MG63 (cell line): ENCODE data around the gene ALX3. TPM values are rescaled to one million over a fixed set of nuclear protein-coding genes. Genes with fewer than 3 reads are reported as not detected.

Experiments used
- DNase-seq: peaks from one replicate; pipeline ENCODE4 v3.0.0-alpha.2; 2020
- H3K27me3 ChIP-seq: fragments of 250-450 bp; sonication (Bioruptor Pico); 2 replicates; pipeline ENCODE4 v1.5.1; 2020; ENCODE audit warnings: mild to moderate bottlenecking, moderate library complexity
- H3K36me3 ChIP-seq: fragments of 250-450 bp; sonication (Bioruptor Pico); 2 replicates; pipeline ENCODE4 v1.5.1; 2020; ENCODE audit warnings: mild to moderate bottlenecking, moderate library complexity
- H3K4me3 ChIP-seq: fragments of 250-450 bp; sonication (Bioruptor Pico); 2 replicates; pipeline ENCODE4 v1.5.1; 2020; ENCODE audit warnings: mild to moderate bottlenecking, moderate library complexity
- H3K9me3 ChIP-seq: fragments of 250-450 bp; sonication (Bioruptor Pico); 2 replicates; pipeline ENCODE4 v1.5.1; 2020; ENCODE audit warnings: mild to moderate bottlenecking, moderate library complexity
- total RNA-seq: library from RNA; depleted of rRNA; stranded (reverse); fragments of >200 nt; shearing (Covaris generic); gene quantifications from 2 replicates; pipeline ENCODE4 v1.2.3, GENCODE V29; 2014; ENCODE audit warnings: low replicate concordance; rRNA removed

ALX3 gene
- total RNA-seq: 11.3 and 14.9 TPM in 2 replicates

GRCh38 chr1:110070671-110071242 lies at the start of gene ALX3:
Gene ALX3 (minus strand): TSS chr1:110070672. CDS start chr1:110070612, 60 bp downstream.
- H3K9me3 ChIP-seq: no peaks in the 10 kb centered on the region
- H3K36me3 ChIP-seq: peaks cover 26% of the 10 kb centered on the region
- peak; percentile 55 for DNase-seq
- H3K4me3 ChIP-seq: peak within 1 kb of the TSS; percentile 59
- H3K27me3 ChIP-seq: no peaks in the 10 kb centered on the region

GRCh38 chr1:110119843-110120242 lies 49.4 kb upstream of the ALX3 start:
- Histone ChIP-seq H3K36me3 (no peaks in the 10 kb centered on the region), H3K27me3 (no peaks in the 10 kb centered on the region), H3K4me3 (no peak overlapping the region), H3K9me3 (no peaks in the 10 kb centered on the region; the same call in 1 of the 2 replicates)
- peak; percentile 95 for DNase-seq

GRCh38 chr1:110118636-110119396 lies 48.3 kb upstream of the ALX3 start:
- DNase-seq: peak; percentile 87
- H3K9me3 ChIP-seq: no peaks in the 10 kb centered on the region; the same call in 1 of the 2 replicates
- H3K36me3 ChIP-seq: no peaks in the 10 kb centered on the region
- H3K4me3 ChIP-seq: no peak overlapping the region
- H3K27me3 ChIP-seq: no peaks in the 10 kb centered on the region

GRCh38 chr1:110114784-110115183 lies 44.3 kb upstream of the ALX3 start:
- H3K36me3 ChIP-seq: no peaks in the 10 kb centered on the region
- no peaks in the 10 kb centered on the region for H3K9me3 ChIP-seq
- no peak for DNase-seq
- H3K27me3 ChIP-seq: peaks cover 2% of the 10 kb centered on the region; the same call in 1 of the 2 replicates
- H3K4me3 ChIP-seq: no peak overlapping the region

- Histone ChIP-seq H3K4me3 (no peak overlapping the region), H3K36me3 (no peaks in the 10 kb centered on the region), H3K9me3 (no peaks in the 10 kb centered on the region), H3K27me3 (peaks cover 2% of the 10 kb centered on the region; the same call in 1 of the 2 replicates)
- no peak for DNase-seq
Observed at GRCh38 chr1:110114173-110114572, 43.7 kb upstream of the ALX3 start.

GRCh38 chr1:110113551-110113950 lies 43.1 kb upstream of the ALX3 start:
- Histone ChIP-seq H3K27me3 (peaks cover 2% of the 10 kb centered on the region; the same call in 1 of the 2 replicates), H3K9me3 (no peaks in the 10 kb centered on the region), H3K4me3 (no peak overlapping the region), H3K36me3 (no peaks in the 10 kb centered on the region)
- DNase-seq: no peak

- H3K9me3 ChIP-seq: no peaks in the 10 kb centered on the region
- peaks cover 2% of the 10 kb centered on the region; the same call in 1 of the 2 replicates for H3K27me3 ChIP-seq
- no peak overlapping the region for H3K4me3 ChIP-seq
- no peak for DNase-seq
- no peaks in the 10 kb centered on the region for H3K36me3 ChIP-seq
Observed at GRCh38 chr1:110112656-110113055, 42.2 kb upstream of the ALX3 start.

- Histone ChIP-seq H3K9me3 (no peaks in the 10 kb centered on the region), H3K27me3 (peaks cover 2% of the 10 kb centered on the region; the same call in 1 of the 2 replicates)
Observed at GRCh38 chr1:110112143-110112542, 41.7 kb upstream of the ALX3 start, which contains the start of gene UBL4B. Gene UBL4B (plus strand): TSS chr1:110112443. CDS start chr1:110112535, 92 bp downstream.

GRCh38 chr1:110111081-110111480 lies 40.6 kb upstream of the ALX3 start:
- peaks cover 2% of the 10 kb centered on the region; the same call in 1 of the 2 replicates for H3K27me3 ChIP-seq
- no peaks in the 10 kb centered on the region for H3K36me3 ChIP-seq
- no peak for DNase-seq
- H3K9me3 ChIP-seq: no peaks in the 10 kb centered on the region
- H3K4me3 ChIP-seq: no peak overlapping the region

More at GRCh38 chr1:110112143-110112542, 41.7 kb upstream of the ALX3 start, which contains the start of gene UBL4B:
- no peak within 1 kb of the TSS for H3K4me3 ChIP-seq
- no peak for DNase-seq
- no peaks in the 10 kb centered on the region for H3K36me3 ChIP-seq

GRCh38 chr1:110107867-110108469 lies 37.5 kb upstream of the ALX3 start:
- H3K4me3 ChIP-seq: no peak overlapping the region
- H3K27me3 ChIP-seq: peaks cover 2% of the 10 kb centered on the region; the same call in 1 of the 2 replicates

GRCh38 chr1:110106013-110106941 lies 35.8 kb upstream of the ALX3 start:
- H3K9me3 ChIP-seq: no peaks in the 10 kb centered on the region
- no peak overlapping the region for H3K4me3 ChIP-seq
- peaks cover 2% of the 10 kb centered on the region; the same call in 1 of the 2 replicates for H3K27me3 ChIP-seq
- no peaks in the 10 kb centered on the region for H3K36me3 ChIP-seq
- peak; percentile 83 for DNase-seq

More at GRCh38 chr1:110107867-110108469, 37.5 kb upstream of the ALX3 start:
- H3K9me3 ChIP-seq: no peaks in the 10 kb centered on the region
- no peak for DNase-seq
- no peaks in the 10 kb centered on the region for H3K36me3 ChIP-seq

- Histone ChIP-seq H3K4me3 (no peak overlapping the region), H3K36me3 (no peaks in the 10 kb centered on the region), H3K9me3 (no peaks in the 10 kb centered on the region), H3K27me3 (no peaks in the 10 kb centered on the region)
- no peak for DNase-seq
Observed at GRCh38 chr1:110102081-110102480, 31.6 kb upstream of the ALX3 start.

GRCh38 chr1:110100335-110100734 lies 29.9 kb upstream of the ALX3 start:
- H3K36me3 ChIP-seq: no peaks in the 10 kb centered on the region
- no peak for DNase-seq
- no peak overlapping the region for H3K4me3 ChIP-seq
- H3K9me3 ChIP-seq: no peaks in the 10 kb centered on the region
- no peaks in the 10 kb centered on the region for H3K27me3 ChIP-seq

- Histone ChIP-seq H3K27me3 (no peaks in the 10 kb centered on the region), H3K4me3 (no peak overlapping the region), H3K36me3 (no peaks in the 10 kb centered on the region), H3K9me3 (peaks cover 9% of the 10 kb centered on the region)
- DNase-seq: no peak
Observed at GRCh38 chr1:110098222-110099026, 28.0 kb upstream of the ALX3 start.

GRCh38 chr1:110097507-110098221 lies 27.2 kb upstream of the ALX3 start:
- DNase-seq: no peak
- H3K27me3 ChIP-seq: no peaks in the 10 kb centered on the region
- H3K4me3 ChIP-seq: no peak overlapping the region
- H3K36me3 ChIP-seq: no peaks in the 10 kb centered on the region
- H3K9me3 ChIP-seq: peaks cover 9% of the 10 kb centered on the region
